Measurements from ENCODE around the gene UNC13A. TPM values are rescaled to one million over a fixed set of nuclear protein-coding genes. Genes with fewer than 3 reads are reported as not detected.

UNC13A gene
- under 0.01 and 0.09 TPM in 2 replicates for total RNA-seq

GRCh38 chr19:17687857-17688784 is at the start of gene UNC13A:
Gene UNC13A (minus strand): TSS chr19:17688354. CDS start chr19:17688199, 155 bp downstream.

GRCh38 chr19:17718947-17719711 is 31.0 kb upstream of the UNC13A start, which contains the start of gene MAP1S:
Gene MAP1S (plus strand): TSS chr19:17719480. CDS start chr19:17719503, 23 bp downstream.

GRCh38 chr19:17555480-17555928 is 132.7 kb downstream of the UNC13A start, which contains the start of gene COLGALT1:
Gene COLGALT1 (plus strand): TSS chr19:17555649. CDS start chr19:17555714, 65 bp downstream.

Other genes starting within 250 kb of the UNC13A start
- gene TMEM221, start 239.7 kb downstream of the UNC13A start, total RNA-seq: under 0.01 and 0.09 TPM in 2 replicates
- gene NXNL1, start 227.4 kb downstream of the UNC13A start, total RNA-seq: not detected in 2 replicates
- 12.4 and 16.7 TPM in 2 replicates for gene SLC27A1, start 217.8 kb downstream of the UNC13A start, total RNA-seq
- gene PGLS, start 176.7 kb downstream of the UNC13A start, total RNA-seq: 44.8 and 53.8 TPM in 2 replicates
- gene COLGALT1, start 132.7 kb downstream of the UNC13A start, total RNA-seq: 97.3 and 120 TPM in 2 replicates
- 39.7 and 40.8 TPM in 2 replicates for gene MAP1S, start 31.1 kb upstream of the UNC13A start, total RNA-seq
- 0.38 and 0.63 TPM in 2 replicates for gene FCHO1, start 63.1 kb upstream of the UNC13A start, total RNA-seq
- gene B3GNT3, start 106.8 kb upstream of the UNC13A start, total RNA-seq: not detected in 2 replicates
- gene INSL3, start 133.2 kb upstream of the UNC13A start, total RNA-seq: not detected in 2 replicates
- 0.72 and 2.8 TPM in 2 replicates for gene JAK3, start 159.6 kb upstream of the UNC13A start, total RNA-seq
- gene RPL18A, start 171.6 kb upstream of the UNC13A start, total RNA-seq: 1,207 and 1,395 TPM in 2 replicates
- not detected in 2 replicates for gene SLC5A5, start 183.6 kb upstream of the UNC13A start, total RNA-seq
- gene CCDC124, start 244.7 kb upstream of the UNC13A start, total RNA-seq: 61.4 and 64.3 TPM in 2 replicates